ENCODE results near the gene SRPX. TPM values are rescaled to one million over a fixed set of nuclear protein-coding genes. Genes with fewer than 3 reads are reported as not detected.

SRPX gene
- total RNA-seq, 1 experiment from 2014 or later = 2.2 TPM

GRCh38 chrX:38116706-38117105 is 104.0 kb downstream of the SRPX start:
- H3K27me3 ChIP-seq (replicated peaks; ENCODE audit: control insufficient read depth, insufficient read depth, low read length) = no peaks in the 10 kb centered on the region
- H3K4me1 ChIP-seq = no peaks in the 10 kb centered on the region
- no TSS peak for BruUV-seq (replicated peaks)
- CTCF ChIA-PET = no interaction called here
- Mint-ChIP-seq H3K36me3 (ENCODE audit: insufficient read depth, unreplicated experiment) (no peaks in the 10 kb centered on the region), H3K27me3 (ENCODE audit: insufficient read depth, unreplicated experiment) (no peaks in the 10 kb centered on the region), H3K9me3 (ENCODE audit: unreplicated experiment) (no peaks in the 10 kb centered on the region), H3K27ac (ENCODE audit: unreplicated experiment) (no peak overlapping the region), H3K4me1 (ENCODE audit: low read depth, unreplicated experiment) (no peaks in the 10 kb centered on the region), H3K4me3 (ENCODE audit: unreplicated experiment) (no peak overlapping the region)
- intact Hi-C loops (cut with micrococcal nuclease; ENCODE audit: unreplicated experiment) = no loop called here
- TF ChIP-seq, protein P1, sequence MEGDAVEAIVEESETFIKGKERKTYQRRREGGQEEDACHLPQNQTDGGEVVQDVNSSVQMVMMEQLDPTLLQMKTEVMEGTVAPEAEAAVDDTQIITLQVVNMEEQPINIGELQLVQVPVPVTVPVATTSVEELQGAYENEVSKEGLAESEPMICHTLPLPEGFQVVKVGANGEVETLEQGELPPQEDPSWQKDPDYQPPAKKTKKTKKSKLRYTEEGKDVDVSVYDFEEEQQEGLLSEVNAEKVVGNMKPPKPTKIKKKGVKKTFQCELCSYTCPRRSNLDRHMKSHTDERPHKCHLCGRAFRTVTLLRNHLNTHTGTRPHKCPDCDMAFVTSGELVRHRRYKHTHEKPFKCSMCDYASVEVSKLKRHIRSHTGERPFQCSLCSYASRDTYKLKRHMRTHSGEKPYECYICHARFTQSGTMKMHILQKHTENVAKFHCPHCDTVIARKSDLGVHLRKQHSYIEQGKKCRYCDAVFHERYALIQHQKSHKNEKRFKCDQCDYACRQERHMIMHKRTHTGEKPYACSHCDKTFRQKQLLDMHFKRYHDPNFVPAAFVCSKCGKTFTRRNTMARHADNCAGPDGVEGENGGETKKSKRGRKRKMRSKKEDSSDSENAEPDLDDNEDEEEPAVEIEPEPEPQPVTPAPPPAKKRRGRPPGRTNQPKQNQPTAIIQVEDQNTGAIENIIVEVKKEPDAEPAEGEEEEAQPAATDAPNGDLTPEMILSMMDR (IDR thresholded peaks at IDR 0.05; ENCODE audit: insufficient read depth in 1 of 2, low read depth in 1 of 2, low read length in 1 of 2, severe bottlenecking in 1 of 2, unreplicated experiment in 1 of 2) = no peak
- no peaks in the 10 kb centered on the region for H3K9me3 ChIP-seq
- no peak for DNase-seq
- no peaks in the 10 kb centered on the region for H3K36me3 ChIP-seq (ENCODE audit: control insufficient read depth, insufficient read depth, low read length)
- POLR2A ChIA-PET = no interaction called here
- no peak overlapping the region for H3K4me3 ChIP-seq (ENCODE audit: low read depth, low read length)

DNA sequence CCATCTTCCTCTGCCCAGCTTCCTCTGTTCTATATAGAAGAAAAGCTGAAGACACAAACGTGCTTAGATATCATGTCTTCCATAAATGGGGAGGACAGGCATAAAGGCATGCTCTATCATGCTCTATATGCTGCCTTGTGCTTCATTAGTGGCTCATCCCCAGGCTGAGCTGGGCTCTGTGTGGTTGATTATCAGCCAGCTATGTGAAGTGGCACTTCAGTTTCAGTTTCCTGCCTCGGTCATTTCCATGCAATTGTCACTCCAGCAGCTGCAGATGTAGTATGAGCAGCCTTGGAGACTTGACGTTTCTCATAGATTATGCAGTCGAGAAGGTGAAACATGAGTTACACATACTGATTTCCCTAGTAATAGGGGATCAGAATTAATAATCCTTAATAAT is 108.1 kb downstream of the SRPX start:
- intact Hi-C loops (cut with micrococcal nuclease; ENCODE audit: unreplicated experiment) = no loop called here
- no peaks in the 10 kb centered on the region for H3K36me3 Mint-ChIP-seq (ENCODE audit: insufficient read depth, unreplicated experiment)
- H3K27me3 ChIP-seq (replicated peaks; ENCODE audit: control insufficient read depth, insufficient read depth, low read length) = no peaks in the 10 kb centered on the region
- no peak overlapping the region for H3K27ac Mint-ChIP-seq (ENCODE audit: unreplicated experiment)
- DNase-seq = no peak
- no peaks in the 10 kb centered on the region for H3K27me3 Mint-ChIP-seq (ENCODE audit: insufficient read depth, unreplicated experiment)
- no peaks in the 10 kb centered on the region for H3K9me3 ChIP-seq
- TF ChIP-seq, protein P1 (IDR thresholded peaks at IDR 0.05; ENCODE audit: insufficient read depth in 1 of 2, low read depth in 1 of 2, low read length in 1 of 2, severe bottlenecking in 1 of 2, unreplicated experiment in 1 of 2) = no peak
- H3K4me3 ChIP-seq (ENCODE audit: low read depth, low read length) = no peak overlapping the region
- H3K4me1 ChIP-seq = no peaks in the 10 kb centered on the region; the same call in 1 of the 2 replicates
- H3K4me3 Mint-ChIP-seq (ENCODE audit: unreplicated experiment) = no peak overlapping the region
- no peaks in the 10 kb centered on the region for H3K36me3 ChIP-seq (ENCODE audit: control insufficient read depth, insufficient read depth, low read length)
- CTCF ChIA-PET = no interaction called here
- no peaks in the 10 kb centered on the region for H3K4me1 Mint-ChIP-seq (ENCODE audit: low read depth, unreplicated experiment)
- H3K9me3 Mint-ChIP-seq (ENCODE audit: unreplicated experiment) = no peaks in the 10 kb centered on the region
- no TSS peak for BruUV-seq (replicated peaks)
- POLR2A ChIA-PET = no interaction called here

GRCh38 chrX:38111196-38111595 is 109.5 kb downstream of the SRPX start:
- ChIA-PET POLR2A (no interaction called here), CTCF (no interaction called here)
- Mint-ChIP-seq H3K27me3 (ENCODE audit: insufficient read depth, unreplicated experiment) (no peaks in the 10 kb centered on the region), H3K36me3 (ENCODE audit: insufficient read depth, unreplicated experiment) (no peaks in the 10 kb centered on the region), H3K4me1 (ENCODE audit: low read depth, unreplicated experiment) (peaks cover 5% of the 10 kb centered on the region), H3K27ac (ENCODE audit: unreplicated experiment) (no peak overlapping the region), H3K9me3 (ENCODE audit: unreplicated experiment) (no peaks in the 10 kb centered on the region), H3K4me3 (ENCODE audit: unreplicated experiment) (no peak overlapping the region)
- DNase-seq = no peak
- no peak overlapping the region for H3K4me3 ChIP-seq (ENCODE audit: low read depth, low read length)
- no peaks in the 10 kb centered on the region for H3K9me3 ChIP-seq
- H3K36me3 ChIP-seq (ENCODE audit: control insufficient read depth, insufficient read depth, low read length) = no peaks in the 10 kb centered on the region
- no peaks in the 10 kb centered on the region; the same call in 1 of the 2 replicates for H3K4me1 ChIP-seq
- TF ChIP-seq, protein P1 (IDR thresholded peaks at IDR 0.05; ENCODE audit: insufficient read depth in 1 of 2, low read depth in 1 of 2, low read length in 1 of 2, severe bottlenecking in 1 of 2, unreplicated experiment in 1 of 2) = no peak
- no TSS peak for BruUV-seq (replicated peaks)
- intact Hi-C loops (cut with micrococcal nuclease; ENCODE audit: unreplicated experiment) = no loop called here
- H3K27me3 ChIP-seq (replicated peaks; ENCODE audit: control insufficient read depth, insufficient read depth, low read length) = no peaks in the 10 kb centered on the region
